HG03159 (cell line): ENCODE results near the gene ATP9A.
"Not testable (repeated sequence)": the region's sequence is repeated elsewhere in the genome, so short reads cannot be mapped to it uniquely, and the experiment has no call there.

Source experiments
- ATAC-seq: cut with Tn5 transposase; IDR thresholded peaks from one replicate; pipeline ENCODE4 v1.9.1; 2021; ENCODE audit warnings: mild to moderate bottlenecking, moderate library complexity; ENCODE audit not compliant: unreplicated experiment

Gene ATP9A

GRCh38 chr20:51767867-51768758 is at the start of gene ATP9A:
TSS of gene ATP9A (minus strand) at chr20:51768390. CDS start at chr20:51768369, 21 bp downstream.
- no peak for ATAC-seq

DNA sequence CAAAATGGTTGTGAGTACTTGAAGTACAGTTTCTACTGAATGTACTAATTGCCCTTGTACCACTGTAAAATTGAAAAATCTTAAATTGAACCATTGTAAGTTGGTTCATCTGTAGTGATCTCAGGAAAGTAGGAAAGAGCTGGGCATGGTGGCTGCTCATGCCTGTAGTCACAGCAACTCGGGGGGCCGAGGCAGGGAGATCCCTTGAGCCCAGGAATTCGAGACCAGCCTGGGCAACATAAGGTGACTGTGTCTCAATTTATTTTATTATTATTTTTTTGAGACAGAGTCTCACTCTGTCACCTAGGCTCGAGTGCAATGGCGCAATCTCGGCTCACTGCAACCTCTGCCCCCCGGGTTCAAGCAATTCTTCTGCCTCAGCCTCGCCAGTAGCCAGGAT is 48.7 kb upstream of the ATP9A start:
- not testable (repeated sequence) for ATAC-seq

GRCh38 chr20:51815383-51816076 is 47.3 kb upstream of the ATP9A start:
- no peak for ATAC-seq

DNA sequence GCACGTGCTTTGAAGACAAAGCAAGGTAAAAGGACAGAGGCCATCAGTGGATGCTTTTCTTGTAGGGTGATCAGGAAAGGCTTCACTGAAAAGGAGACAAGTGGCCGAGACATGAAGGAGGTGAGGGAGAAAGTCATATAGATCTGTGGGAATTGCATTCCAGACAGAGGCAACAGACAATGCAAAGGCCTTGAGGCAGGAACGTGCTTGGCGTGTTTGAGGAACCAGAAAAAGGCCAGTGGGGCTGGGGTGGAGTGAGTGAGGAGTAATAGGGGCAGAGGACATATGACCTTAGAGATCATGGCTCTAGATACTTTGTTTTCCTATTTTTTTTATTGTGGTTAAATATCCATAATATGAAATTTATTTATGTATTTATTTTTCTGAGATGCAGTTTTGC is 44.7 kb upstream of the ATP9A start:
- ATAC-seq: no peak

GRCh38 chr20:51811514-51812128 is 43.4 kb upstream of the ATP9A start:
- no peak for ATAC-seq

- ATAC-seq: no peak
Observed at GRCh38 chr20:51811042-51811355, 42.8 kb upstream of the ATP9A start.

GRCh38 chr20:51810155-51811041 is 42.2 kb upstream of the ATP9A start:
- no peak for ATAC-seq

DNA sequence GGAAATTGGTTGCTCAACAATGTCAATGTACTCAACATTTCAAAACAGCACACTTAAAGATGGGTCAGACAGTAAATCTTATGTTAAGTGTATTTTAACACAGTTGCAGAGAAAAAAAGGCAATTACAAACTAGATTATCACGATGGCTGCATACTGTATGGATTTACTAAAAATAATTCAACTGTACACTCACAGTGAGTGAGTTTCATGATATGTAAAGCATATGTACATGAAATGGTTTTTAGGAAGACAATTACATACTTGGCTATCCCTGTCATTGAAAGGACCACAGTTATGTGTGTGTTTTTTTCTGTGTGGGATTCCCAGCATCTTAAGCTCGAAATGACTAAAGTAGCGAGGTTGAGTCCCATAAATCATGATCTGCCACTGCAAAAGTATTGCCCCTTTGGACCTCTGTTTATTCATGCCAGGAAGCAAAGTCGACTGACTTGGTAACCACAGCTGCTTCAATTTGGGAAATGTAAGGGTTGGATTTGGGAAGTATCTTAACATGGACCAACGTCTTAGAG is 39.6 kb upstream of the ATP9A start:
- ATAC-seq: no peak

GRCh38 chr20:51804754-51805153 is 36.6 kb upstream of the ATP9A start:
- no peak for ATAC-seq

DNA sequence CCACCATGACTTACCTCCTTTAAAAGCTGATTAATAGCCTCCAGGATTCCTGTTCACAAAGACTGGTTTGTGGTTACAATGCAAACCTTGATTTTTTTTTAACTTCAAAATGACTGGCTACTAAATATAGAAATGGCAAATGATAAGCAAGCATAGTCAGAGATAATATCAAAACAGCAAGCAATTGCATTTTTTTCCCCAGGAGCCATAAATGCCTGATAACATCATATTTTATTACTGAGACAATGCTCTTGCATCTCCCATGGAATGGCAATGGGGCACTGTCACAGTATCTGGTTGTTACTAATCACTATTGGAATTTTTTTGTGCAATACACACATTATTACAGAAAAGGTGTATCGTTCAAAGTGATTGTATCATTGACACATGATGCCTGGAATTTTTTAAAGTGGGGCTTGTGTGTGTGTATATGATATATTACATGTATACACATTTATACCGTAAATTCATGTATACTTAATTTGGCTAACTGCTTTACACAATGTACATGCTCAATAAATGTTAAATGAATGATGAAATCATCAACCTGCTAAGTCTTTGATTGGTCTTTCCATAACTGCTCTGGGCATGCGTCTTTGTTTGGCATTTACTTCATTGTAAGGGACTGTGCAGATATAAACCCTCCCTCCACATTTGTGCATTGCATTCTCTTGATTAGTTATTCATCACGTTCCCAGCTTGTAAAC is 35.1 kb upstream of the ATP9A start:
- no peak for ATAC-seq

DNA sequence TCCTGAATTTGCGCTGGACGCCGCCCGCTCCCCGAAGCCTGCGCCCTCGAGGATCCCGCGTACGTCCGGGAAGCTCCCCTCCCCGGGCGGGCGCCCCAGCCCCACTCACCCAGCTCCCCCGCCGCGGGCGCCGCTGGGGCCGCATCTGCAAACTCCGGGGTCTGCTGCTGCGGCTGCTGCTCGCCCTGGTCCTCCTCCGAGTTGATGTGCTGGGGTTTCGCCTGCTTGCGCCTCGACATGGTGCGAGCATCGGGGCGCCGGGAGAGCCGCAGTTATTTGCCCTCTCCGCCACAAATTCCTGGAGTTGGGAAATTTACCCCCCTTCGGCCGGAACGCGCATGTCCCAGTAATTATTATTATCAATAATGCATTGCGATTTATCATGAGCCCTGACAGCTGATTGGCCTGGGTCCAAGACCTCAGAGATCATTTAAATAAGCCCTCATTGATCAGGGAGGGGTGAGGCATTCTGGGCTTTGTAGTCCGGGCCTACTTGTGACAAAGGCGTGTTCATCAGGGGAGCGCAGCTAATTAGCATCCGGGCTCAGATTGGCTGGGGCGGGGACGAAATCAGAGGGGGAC is 34.1 kb upstream of the ATP9A start, which contains the start of gene SALL4:
SALL4 (minus strand) TSS at position 352 of the 582 bp plus-strand sequence; CDS start at position 239, 113 bp downstream.
- no peak for ATAC-seq

GRCh38 chr20:51801823-51802123 is 33.6 kb upstream of the ATP9A start:
- no peak for ATAC-seq

DNA sequence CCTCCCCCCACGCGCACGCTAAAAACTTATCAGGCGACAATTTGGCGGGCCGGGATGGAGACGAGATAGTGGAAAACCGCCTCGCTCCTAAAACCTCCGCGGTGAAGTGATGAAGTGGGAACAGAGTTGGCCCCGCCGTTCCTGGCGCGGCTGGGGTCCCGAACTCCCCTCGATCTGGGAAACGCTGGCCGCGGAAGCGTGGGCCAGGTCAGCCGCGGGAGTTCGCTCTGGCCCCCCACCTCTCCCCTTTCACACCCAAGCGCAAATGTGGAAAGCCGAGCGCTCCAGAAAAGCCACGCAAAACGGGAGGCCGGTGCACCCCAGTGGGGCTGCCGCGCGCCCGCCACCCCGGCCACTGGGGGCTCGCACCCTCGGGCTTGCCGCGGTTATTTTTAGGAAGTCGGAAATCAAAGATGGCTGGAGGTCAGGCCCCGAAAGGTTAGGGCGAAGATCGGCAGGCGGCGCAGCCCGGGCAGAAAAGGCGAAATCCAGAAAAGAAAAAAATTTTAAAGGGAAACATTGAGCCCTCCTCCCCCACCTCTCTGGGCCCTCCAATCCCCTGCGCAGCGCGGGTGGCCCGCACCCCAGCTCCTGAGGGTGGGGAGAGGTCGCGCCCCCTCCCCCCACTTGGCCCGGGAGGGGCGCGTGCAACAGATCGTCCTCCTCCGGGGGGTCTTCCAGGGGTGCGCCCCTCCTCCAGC is 33.1 kb upstream of the ATP9A start:
- no peak for ATAC-seq

DNA sequence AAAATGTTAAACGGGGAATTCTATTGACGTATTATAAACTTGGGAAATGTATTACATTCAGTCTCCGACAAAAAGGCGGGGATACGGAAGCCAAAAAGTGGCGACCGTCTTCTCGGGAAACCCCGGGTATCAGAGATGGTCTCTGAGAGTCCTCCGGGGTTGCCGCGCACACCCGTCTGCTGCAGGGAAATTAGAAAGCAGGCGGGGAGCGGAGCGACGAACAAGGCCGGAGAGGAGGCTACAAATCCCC is 32.6 kb upstream of the ATP9A start:
- no peak for ATAC-seq

GRCh38 chr20:51800060-51800871 is 32.1 kb upstream of the ATP9A start:
- peak; percentile 68 for ATAC-seq

DNA sequence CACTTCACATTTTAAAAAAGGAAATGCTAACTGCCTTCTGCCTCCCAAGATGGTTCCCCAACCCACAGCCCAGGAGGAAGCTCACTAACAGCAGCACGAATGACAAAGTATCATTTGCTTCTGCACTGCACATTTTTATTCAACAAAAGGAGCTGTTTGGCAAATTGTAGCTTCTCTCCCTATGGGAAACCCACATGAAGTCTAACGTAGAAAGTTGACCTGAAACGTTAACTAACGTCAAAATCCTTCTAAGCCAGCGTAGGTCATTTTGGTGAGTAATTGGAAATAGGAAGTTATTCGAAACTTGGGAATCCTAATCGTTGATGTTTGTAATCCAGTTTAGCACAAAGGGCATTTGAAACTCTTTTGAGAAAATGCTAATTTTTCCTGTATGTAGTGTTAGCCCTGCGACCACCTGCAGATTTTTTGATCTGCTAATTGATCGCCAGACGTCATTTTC is 31.2 kb upstream of the ATP9A start:
- ATAC-seq: no peak

DNA sequence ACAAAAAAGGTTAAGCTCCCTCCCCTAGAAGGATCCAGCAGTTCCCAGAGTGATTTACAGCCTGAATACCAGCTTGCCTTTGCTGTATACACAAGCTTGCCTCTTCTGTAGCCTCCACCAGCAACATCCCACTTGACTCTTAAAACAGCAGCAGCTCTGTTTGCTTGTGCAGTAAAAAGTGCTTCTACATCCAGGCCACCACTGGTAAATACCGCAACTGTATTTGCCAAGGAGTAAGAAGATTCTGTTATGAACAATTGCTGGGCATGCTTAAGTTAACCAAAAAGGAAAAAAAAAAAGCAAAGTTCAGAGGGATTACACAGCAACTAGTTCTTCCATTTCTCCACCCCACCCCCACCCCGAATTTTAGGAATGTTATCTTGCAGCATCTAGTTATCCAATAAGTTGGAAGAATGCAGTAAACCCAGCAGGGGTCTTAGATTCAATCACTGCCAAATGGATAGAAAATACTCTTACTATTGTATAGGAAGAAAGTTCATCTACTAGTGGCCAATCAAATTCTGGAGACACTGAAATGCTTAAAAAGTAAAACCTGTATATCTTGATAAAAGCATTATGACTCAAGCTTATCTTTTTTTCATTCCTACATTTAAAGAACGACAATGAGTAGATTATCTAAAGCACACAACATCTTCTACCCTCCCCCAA is 29.3 kb upstream of the ATP9A start:
- ATAC-seq: no peak

DNA sequence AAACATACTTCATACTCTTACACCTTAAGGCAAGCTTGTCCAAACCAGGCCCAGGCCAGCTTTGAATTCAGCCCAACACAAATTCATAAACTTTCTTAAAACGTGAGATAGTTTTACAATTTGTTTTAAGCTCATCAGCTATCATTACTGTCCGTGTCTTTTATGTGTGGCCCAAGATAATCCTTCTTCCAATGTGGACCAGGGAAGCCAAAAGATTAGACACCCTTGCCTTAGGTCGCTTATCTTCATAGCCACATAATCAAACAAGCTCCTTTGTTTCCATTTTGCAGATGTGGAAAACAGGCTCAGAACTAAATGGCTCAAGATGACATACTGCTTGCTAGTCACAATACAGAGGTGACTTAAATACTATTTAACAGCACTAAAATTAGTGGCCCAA is 28.1 kb upstream of the ATP9A start:
- no peak for ATAC-seq
